Adrenal gland (tissue), 5 donors: ENCODE measurements around the gene GNAQ.

Experiments used
- CTCF ChIP-seq, 6 experiments: fragments of 450-650 bp in 4 of 6; fragments of 200-600 bp in 2 of 6; sonication (generic) in 1 of 6; IDR thresholded peaks; 1 replicate in 5 of 6; 2 replicates in 1 of 6; pipeline versions ENCODE4 v1.5.1 to v1.8.0; 2016 to 2021; ENCODE audit warnings: antibody characterized with exemption in 6 of 6, mild to moderate bottlenecking in 2 of 6, moderate library complexity in 1 of 6
- POLR2A ChIP-seq, 2 donors: fragments of 450-650 bp; IDR thresholded peaks; one replicate each; pipeline ENCODE4 v1.6.1; 2017; ENCODE audit warnings: antibody characterized with exemption in 2 of 2, mild to moderate bottlenecking in 2 of 2, moderate library complexity in 1 of 2
- donor health status: DM: no; HTN: no; CAD: no.

GRCh38 chr9:77759391-77759790 is 272.2 kb downstream of the GNAQ start:
- TF ChIP-seq CTCF (IDR thresholded peaks at IDR 0.05) (no peak), POLR2A (IDR thresholded peaks at IDR 0.05) (no peak)
